Endothelial cell of umbilical vein (primary cell): ENCODE measurements around the gene SLC39A11.

ENCODE experiments used
- EZH2 ChIP-seq: IDR thresholded peaks from 2 replicates; pipeline ENCODE4 v1.6.1; 2012; ENCODE audit warnings: borderline replicate concordance, low read depth, mild to moderate bottlenecking, moderate library complexity, low read length, inconsistent platforms; ENCODE audit not compliant: severe bottlenecking
- FOS ChIP-seq: IDR thresholded peaks from 2 replicates; pipeline ENCODE4 v1.6.1; 2011; ENCODE audit warnings: mild to moderate bottlenecking, low read length, moderate library complexity, borderline replicate concordance; ENCODE audit not compliant: insufficient read depth
- GATA2 ChIP-seq: IDR thresholded peaks from 2 replicates; pipeline ENCODE4 v1.7.0; 2011; ENCODE audit warnings: low read depth, mild to moderate bottlenecking, moderate library complexity, mixed read lengths, low read length; ENCODE audit not compliant: insufficient read length, insufficient read depth
- MYC ChIP-seq: IDR thresholded peaks from one replicate; pipeline ENCODE4 v1.6.1; 2011; ENCODE audit warnings: mild to moderate bottlenecking, low read depth, low read length
- POLR2A ChIP-seq: IDR thresholded peaks from 2 replicates; pipeline ENCODE4 v1.6.1; 2012; ENCODE audit warnings: low read depth, mild to moderate bottlenecking, control low read depth, low read length
- POLR2AphosphoS5 ChIP-seq: IDR thresholded peaks from 2 replicates; pipeline ENCODE4 v1.6.1; 2012; ENCODE audit warnings: low read depth, mild to moderate bottlenecking, control low read depth, low read length, moderate library complexity; ENCODE audit not compliant: insufficient read depth
- TF ChIP-seq, protein P1 (sequence below), 2 donors: IDR thresholded peaks; 1 replicate in 1 of 2; 2 replicates in 1 of 2; pipeline ENCODE4 v1.5.1; 2011; ENCODE audit warnings: low read length in 2 of 2, mild to moderate bottlenecking in 2 of 2, moderate library complexity in 2 of 2, control low read depth in 1 of 2, inconsistent platforms in 1 of 2, low read depth in 1 of 2; ENCODE audit not compliant: insufficient read depth in 1 of 2; ENCODE audit errors: extremely low read depth in 1 of 2
- TF ChIP-seq, protein P2 (sequence below): IDR thresholded peaks from 2 replicates; pipeline ENCODE4 v1.6.1; 2011; ENCODE audit not compliant: insufficient read depth, insufficient read length

DNA sequence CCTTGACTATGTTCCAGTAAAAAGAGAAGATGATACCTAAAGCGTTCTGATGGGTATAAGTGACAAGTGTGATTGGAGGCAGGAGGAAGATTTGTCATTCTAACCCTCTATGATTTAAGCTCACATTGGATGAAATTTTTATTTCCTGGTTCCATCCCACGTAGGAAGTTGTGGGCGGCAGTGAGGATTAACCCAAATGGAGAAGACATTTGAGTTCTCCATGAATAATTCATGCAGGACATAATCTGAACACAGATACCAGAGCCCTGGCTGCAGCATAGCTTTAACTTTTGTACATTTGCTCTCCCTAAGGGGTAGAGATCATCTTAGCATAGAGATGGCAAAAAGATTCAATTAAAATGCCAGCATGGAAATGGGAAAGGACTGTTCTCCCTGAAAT lies 146.3 kb downstream of the SLC39A11 start:
- TF ChIP-seq, protein P1, sequence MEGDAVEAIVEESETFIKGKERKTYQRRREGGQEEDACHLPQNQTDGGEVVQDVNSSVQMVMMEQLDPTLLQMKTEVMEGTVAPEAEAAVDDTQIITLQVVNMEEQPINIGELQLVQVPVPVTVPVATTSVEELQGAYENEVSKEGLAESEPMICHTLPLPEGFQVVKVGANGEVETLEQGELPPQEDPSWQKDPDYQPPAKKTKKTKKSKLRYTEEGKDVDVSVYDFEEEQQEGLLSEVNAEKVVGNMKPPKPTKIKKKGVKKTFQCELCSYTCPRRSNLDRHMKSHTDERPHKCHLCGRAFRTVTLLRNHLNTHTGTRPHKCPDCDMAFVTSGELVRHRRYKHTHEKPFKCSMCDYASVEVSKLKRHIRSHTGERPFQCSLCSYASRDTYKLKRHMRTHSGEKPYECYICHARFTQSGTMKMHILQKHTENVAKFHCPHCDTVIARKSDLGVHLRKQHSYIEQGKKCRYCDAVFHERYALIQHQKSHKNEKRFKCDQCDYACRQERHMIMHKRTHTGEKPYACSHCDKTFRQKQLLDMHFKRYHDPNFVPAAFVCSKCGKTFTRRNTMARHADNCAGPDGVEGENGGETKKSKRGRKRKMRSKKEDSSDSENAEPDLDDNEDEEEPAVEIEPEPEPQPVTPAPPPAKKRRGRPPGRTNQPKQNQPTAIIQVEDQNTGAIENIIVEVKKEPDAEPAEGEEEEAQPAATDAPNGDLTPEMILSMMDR (IDR thresholded peaks at IDR 0.05; ENCODE audit: extremely low read depth in 1 of 2, insufficient read depth in 1 of 2, low read depth in 1 of 2, low read length in 2 of 2) = no peak
- TF ChIP-seq MYC (no peak), EZH2 (no peak), POLR2AphosphoS5 (no peak), POLR2A (no peak), FOS (no peak), GATA2 (no peak)
- TF ChIP-seq, protein P2, sequence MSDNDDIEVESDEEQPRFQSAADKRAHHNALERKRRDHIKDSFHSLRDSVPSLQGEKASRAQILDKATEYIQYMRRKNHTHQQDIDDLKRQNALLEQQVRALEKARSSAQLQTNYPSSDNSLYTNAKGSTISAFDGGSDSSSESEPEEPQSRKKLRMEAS = no peak
